NCI-H1417 treated with DMSO at 0.1 percent for 48 hours (cell line): ENCODE results near the gene ICAM1.

Experiments used
- DNase-seq: peaks from one replicate; lab custom pipeline; 2025; lab: John Stamatoyannopoulos, UW

ICAM1 gene

DNA sequence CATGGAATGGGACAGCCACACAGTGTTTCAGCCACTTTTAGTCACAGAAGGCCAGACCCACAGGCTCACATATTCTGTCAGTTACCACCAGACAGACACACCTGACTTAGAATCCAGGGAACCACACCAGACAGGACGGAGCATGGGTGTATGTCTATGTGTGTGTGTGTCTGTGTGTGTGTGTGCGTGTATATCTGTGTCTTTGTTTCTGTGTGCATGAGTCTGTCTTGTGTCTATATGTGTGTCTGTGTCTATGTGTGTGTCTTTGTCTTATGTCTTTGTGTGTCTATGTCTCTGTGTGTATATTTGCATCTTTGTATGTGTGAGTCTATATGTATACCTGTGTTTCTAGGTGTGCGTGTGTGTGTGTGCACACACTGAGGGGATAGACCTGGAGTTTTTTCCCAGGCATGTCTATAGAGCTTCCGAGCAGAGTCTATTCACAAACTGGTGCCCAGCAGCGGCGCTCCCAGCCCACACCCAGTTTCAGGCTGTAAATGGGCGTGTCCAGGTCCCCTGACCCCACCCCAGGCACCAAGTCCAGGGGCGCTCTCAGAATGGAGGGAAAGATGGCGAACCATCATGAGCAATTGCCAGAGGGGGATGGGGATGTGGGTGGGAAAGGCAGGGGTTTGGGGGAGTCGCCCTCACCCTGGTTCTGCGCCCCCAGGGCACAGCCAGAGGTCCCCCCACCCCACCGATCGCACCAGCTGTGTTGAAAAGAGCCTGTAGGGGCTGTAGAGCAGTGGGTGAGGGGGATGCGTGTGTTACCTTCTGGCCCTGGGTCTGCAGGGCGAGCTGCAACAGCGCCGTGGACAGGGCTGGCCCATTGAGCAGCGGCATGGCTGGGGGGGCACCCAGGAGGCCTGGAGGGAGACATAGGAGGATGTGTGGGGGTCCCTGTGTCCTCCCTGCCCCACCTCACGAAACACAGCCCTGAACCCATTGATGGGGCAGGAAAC is 51.2 kb downstream of the ICAM1 start:
- no peak for DNase-seq

DNA sequence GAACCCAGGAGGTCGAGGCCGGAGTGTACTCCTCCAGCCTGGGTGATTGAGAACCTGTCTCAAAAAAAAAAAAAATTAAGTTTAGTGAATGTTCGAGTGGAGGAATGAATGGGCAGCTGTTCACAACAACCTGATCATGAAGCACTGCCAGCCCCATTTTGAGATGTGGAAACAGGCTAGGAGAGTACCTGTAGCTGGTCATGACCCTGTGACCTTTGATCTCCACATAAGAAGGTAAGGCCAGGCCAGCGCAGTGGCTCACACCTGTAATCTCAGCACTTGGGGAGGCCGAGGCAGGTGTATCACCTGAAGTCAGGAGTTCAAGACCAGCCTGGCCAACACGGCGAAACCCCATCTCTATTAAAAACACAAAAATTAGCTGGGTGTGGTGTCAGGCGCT is 54.8 kb downstream of the ICAM1 start:
- no peak for DNase-seq

DNA sequence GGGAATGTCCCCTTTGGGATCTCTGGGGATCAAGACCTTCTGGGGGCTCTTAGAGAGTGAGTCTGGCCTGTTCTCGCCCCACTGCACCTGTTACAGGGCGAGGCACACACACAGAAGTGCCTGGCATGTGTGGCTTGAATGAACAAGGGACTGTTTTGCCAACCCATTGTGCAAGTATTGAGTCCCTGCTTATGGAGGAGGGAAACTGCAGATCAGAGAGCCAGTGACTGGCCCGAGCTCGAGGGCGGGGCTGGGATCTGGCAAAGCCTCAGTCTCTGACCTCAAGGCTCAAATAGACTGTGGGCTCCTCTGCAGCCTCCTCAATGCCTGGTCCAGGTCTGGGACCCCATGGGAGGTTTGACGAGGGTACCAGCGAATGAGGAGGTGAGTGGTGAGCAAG is 56.9 kb downstream of the ICAM1 start:
- no peak for DNase-seq

DNA sequence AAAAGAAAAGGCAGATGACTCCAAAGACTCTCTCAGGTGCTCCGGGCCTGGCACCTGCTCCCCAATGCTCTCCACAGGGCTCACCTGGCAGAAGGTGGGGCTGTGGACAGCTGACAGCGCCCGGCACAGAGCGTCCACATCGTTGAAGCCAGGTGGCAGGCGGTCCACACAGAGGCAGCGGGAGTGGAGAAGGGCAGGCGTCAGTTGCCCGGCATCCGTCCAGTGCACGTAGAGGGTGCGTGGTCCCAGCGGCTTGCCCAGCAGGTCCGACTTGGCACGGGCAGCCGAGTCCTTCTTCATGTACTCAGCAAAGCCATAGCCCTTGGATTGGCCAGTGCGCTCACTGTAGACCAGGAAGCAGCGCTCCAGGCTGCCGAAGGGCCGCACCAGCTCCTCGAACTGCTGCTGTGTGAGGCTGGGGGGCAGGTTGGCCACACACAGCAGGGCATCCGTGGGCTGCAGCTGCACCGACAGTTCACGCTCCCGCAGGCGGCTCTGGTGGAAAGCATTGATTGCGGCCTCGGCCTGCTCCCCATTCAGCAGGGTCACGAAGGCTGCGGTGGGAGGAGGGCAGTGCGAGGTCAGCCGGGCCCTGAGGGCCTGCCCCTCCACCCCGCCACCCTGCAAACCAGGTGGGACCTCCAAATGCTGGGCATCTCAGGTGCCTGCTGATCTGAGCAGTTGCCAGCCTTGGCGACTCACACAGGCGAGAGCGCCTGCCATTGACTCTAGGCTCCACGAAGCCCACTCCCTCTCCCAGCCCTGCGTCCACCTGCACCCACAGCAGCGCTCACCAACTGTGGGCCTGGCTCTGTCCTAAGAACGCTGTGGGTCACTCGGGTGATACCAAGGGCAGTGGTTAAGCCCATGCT is 57.9 kb downstream of the ICAM1 start:
- DNase-seq, result no peak

DNA sequence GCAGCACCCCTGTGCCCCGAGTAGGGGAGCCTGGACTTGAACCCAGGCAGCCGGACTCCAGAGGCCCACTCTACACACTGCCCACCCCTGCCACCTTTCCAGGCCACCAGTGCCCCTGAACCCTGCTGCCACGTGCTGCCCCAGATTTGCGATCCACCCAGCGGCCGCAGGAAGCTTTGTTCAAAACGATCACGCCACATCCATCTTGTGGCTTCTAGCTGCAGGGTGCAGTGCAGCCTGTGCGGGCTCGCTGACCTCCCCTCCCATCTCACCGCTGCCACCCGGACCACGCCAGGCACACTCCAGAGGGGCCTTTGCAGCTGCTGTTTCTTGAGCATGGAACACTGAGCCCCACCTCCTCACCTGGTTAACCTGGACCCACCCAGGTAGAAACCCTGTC is 58.6 kb downstream of the ICAM1 start:
- no peak for DNase-seq

DNA sequence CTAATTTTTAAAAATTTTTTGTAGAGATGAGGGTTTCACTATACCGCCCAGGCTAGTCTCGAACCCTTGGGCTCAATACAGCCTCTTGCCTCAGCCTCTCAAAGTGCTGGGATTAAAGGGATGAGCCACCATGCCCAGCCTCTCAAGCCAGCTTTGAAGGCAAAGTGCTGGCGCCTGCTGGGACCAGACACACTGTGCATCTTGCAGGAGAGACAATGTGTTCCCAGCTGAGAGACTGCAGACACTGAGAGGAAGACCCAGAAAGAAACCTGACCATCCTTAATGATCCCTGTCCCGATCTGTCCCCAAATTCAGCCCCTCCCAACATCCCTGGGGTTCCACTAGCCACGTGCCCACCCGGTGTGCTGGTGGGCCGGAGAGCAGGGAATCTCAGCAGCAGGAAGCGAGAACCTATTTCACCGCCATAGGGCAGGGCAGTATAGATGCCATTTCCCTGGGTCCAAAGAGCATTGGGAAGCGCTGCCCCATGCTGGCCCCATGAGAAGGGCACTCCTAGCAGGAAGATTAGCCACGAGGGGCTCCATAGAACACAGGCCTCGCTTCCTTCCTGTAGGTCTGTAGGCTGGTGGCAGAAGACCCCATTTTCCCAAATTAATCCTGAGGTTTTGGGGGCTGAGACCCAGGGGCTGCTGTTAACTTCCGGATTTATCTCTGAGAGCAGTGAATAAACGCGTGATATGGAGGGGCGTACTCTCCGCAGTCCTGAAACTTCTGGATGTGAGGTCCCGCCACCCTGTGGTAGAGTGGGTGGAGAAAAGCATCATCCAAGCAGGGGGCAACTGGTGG is 61.4 kb downstream of the ICAM1 start:
- no peak for DNase-seq

DNA sequence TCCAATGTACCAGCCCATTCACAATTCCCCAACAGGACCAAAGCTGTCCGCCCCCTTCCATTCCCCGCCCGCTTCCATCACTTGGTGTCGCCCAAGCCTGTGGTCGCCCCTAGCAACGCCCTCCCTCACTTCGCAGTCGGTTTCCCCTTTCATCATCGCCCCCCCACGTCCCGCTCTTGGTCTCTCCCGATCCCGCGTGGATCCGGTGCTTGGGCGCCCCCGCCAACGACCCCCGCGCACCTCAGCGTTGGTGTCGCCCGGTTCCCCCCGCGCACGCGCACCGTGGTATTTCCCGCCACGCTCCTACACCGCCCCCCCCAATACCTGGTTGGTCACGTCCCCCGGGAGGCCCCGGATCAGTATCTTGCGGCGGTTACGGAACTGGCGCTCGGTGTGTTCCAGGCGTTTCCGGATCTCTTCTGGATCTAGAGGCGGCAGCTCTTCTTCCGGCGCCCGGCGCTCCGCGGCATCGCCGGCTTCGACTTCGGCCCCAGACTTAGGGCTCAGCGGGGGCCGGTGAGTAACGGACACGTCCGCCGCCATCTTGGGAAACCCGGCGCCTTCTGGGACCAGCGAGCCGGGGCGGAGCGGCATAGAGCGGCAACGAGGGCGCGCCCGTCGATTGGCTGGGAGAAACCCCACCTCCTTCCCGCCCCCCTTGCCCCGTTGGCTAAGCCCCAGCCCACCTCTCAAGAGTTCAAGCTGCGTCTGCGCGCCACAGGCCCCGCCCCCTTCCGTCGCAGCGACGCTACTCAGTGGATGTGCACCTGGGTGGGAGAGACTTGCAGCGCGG is 62.2 kb downstream of the ICAM1 start, which contains the start of gene RAVER1:
TSS of gene RAVER1 (minus strand) at position 565 of the 793 bp plus-strand sequence. CDS start at position 543, 22 bp downstream.
- DNase-seq, result peak; percentile 83

DNA sequence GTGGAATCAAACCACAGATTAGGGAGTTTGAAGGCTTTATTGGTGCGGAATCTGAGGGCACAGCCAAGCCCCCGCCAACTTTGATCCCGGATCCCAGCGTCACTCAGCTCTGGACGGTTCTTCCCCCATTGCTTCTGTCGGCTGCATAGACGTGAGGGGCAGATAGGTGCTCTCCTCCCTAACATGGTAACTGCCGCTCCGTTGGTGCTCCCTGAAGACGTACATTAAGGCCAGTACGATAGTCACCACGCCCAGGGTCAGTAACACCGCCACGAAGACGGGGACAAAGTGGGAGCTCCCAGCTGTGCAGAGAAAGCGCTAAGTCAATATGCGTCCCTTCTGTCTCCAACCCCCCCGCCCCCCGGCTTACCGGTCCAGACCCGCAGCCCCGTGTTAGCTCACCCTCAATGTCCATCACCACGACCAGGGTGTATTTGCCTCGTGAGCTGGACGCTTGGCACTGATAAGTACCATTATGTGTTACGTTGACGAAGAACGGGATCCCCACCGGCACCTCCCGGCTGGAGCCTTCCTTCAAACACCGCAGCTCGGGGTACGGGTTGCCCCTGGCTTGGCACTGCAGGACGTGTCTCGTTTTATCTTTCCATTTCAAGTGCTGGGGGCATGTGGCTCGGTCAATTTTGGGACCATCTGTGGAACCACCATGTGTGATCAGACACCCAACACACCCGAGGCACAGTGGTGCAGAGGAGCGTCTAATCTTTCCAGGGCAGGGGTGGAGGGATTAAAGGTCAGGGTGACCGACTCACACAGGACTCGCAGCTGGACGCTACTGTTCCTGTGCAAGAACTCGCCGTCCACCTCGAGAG is 63.1 kb downstream of the ICAM1 start:
- no peak for DNase-seq

DNA sequence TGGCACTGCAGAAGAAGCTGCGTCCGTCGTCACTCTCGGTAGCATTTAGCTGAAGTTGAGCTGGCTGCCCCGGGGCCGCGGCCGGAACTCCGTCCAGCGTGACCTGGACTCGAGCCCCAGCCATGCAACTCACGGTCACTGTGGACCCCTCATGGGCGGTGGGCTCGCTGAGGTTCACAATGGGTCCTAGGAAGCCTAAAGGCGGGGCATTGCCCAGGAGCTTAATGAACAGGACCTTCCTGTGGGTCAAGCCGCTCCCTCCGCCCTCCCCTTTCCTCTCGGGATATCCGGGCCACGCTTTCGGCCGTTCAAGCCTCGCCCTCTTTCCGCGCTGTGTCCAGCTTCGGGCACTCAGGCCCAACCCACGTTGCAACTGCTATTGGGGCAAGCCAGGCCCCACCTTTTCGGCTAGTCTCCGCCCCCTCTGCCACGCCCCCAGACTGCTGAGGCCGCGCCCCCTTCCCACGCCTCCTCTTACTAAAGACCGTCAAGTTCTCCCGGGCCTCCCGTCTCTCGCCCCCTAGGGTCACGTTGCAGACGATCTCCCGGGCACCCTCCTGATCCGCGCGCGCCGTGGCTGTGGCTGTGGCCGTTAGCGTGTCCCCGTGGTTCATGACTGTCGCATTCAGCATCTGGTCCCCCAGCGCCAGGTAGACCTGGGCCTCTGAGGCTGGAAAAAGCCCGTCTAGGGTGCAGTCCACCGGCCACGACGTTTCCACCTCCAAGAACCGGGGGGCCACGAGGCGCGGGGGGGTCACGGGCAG is 63.9 kb downstream of the ICAM1 start:
- DNase-seq, result no peak

DNA sequence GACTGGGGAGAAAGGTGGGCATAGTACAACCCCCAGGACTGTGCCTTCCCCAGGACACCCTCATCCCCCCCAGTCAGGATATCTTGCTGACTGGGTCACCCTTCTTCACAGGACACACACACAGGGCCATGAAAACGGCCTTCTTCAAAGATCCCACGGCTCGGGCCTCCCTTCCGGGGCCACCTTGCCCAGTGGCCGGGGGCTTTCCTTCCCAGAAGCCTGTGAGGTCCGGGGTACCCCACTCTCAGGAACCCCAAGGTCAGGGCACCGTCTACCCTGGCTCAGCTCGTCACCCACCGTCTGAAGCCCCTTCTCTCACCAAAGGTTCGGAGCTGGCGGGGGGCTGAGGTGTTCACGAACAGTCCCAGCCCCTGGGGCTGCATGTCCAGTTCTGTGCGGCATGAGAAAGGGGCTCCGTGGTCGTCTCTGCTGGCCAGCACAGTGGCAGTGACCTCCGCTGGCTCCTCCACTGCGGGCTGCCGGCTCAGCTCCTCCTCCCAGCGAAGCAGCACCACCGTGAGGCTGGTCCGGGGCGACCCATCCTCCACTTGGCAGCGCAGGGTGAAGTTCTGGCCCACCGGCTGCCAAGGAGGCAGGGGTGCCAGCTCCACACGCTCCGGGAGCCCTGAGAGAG is 64.5 kb downstream of the ICAM1 start:
- no peak for DNase-seq
